GM04503 (cell line): ENCODE results near the gene PTP4A2.
A peak's percentile ranks its signal among the peaks of the same experiment; 100 is the strongest.
"Not testable (repeated sequence)": the region's sequence is repeated elsewhere in the genome, so short reads cannot be mapped to it uniquely, and the experiment has no call there.

Experiments
- DNase-seq: peaks from one replicate; pipeline ENCODE4 v3.0.0-alpha.2; 2012; ENCODE audit warnings: low read depth

The PTP4A2 gene

GRCh38 chr1:31949862-31950261 lies 11.7 kb upstream of the PTP4A2 start:
- no peak for DNase-seq

- DNase-seq, result not testable (repeated sequence)
Observed at GRCh38 chr1:31945677-31946076, 7.5 kb upstream of the PTP4A2 start.

- peak; percentile 69 for DNase-seq
Observed at GRCh38 chr1:31944205-31945089, 6.3 kb upstream of the PTP4A2 start.

- DNase-seq, result no peak
Observed at GRCh38 chr1:31943546-31944184, 5.5 kb upstream of the PTP4A2 start.

- DNase-seq, result not testable (repeated sequence)
Observed at GRCh38 chr1:31942061-31942460, 3.9 kb upstream of the PTP4A2 start.

GRCh38 chr1:31939484-31940329 lies 1.5 kb upstream of the PTP4A2 start:
- DNase-seq, result no peak

- no peak for DNase-seq
Observed at GRCh38 chr1:31937300-31938183, 626 bp downstream of the PTP4A2 start.

GRCh38 chr1:31936981-31937299 lies 1.2 kb downstream of the PTP4A2 start:
- no peak for DNase-seq

- no peak for DNase-seq
Observed at GRCh38 chr1:31936278-31936980, 1.7 kb downstream of the PTP4A2 start.

- no peak for DNase-seq
Observed at GRCh38 chr1:31934706-31935629, 3.2 kb downstream of the PTP4A2 start.

GRCh38 chr1:31932491-31933316 lies 5.5 kb downstream of the PTP4A2 start:
- no peak for DNase-seq

GRCh38 chr1:31931593-31932225 lies 6.5 kb downstream of the PTP4A2 start:
- no peak for DNase-seq

- no peak for DNase-seq
Observed at GRCh38 chr1:31930836-31931592, 7.2 kb downstream of the PTP4A2 start.

GRCh38 chr1:31927661-31927980 lies 10.5 kb downstream of the PTP4A2 start:
- DNase-seq, result no peak

GRCh38 chr1:31926853-31927660 lies 11.1 kb downstream of the PTP4A2 start:
- no peak for DNase-seq

- DNase-seq, result no peak
Observed at GRCh38 chr1:31926252-31926651, 11.9 kb downstream of the PTP4A2 start.

- DNase-seq, result not testable (repeated sequence)
Observed at GRCh38 chr1:31925824-31926223, 12.3 kb downstream of the PTP4A2 start.
